Upper lobe of left lung (tissue), 4 donors: ENCODE data around the gene MELK.

Source experiments
- CTCF ChIP-seq, 6 experiments: fragments of 450-650 bp in 4 of 6; fragments of 200-600 bp in 2 of 6; sonication (generic) in 2 of 6; IDR thresholded peaks; one replicate each; pipeline ENCODE4 v1.5.1; 2016 to 2019; ENCODE audit warnings: antibody characterized with exemption in 6 of 6
- POLR2A ChIP-seq, 4 donors: fragments of 450-650 bp; IDR thresholded peaks; one replicate each; pipeline ENCODE4 v1.5.1; 2016 to 2017; ENCODE audit warnings: antibody characterized with exemption in 4 of 4, mild to moderate bottlenecking in 2 of 4

GRCh38 chr9:36548454-36548853 is 24.2 kb upstream of the MELK start:
- no peak for TF ChIP-seq CTCF (IDR thresholded peaks at IDR 0.05)
- no peak for TF ChIP-seq POLR2A (IDR thresholded peaks at IDR 0.05)
